T1000 (cell line): ENCODE measurements around the gene SCAF4.

Source experiments
- DNase-seq: peaks from one replicate; lab custom pipeline; 2025; ENCODE audit warnings: mixed read lengths; lab: John Stamatoyannopoulos, UW

SCAF4 gene

GRCh38 chr21:31713973-31714740 lies 17.8 kb downstream of the SCAF4 start:
- DNase-seq, result no peak

DNA sequence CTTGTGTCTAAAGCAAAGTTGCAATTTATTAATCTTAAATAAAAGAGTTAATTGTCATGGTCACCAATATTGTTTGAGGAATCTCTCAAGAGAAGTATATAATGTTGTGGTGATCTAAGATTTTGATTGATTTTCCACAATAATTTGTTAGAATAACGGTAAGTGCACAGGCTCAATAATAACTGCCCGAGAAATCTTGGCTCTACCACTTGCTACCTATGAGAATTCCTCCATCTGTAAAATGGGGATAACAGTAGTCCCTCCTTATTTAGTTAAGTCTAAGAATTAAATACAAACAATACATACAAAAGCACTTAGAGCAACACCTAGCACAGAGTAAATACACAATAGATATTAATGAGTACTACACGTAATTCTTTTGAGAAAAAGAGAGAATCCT lies 18.8 kb downstream of the SCAF4 start:
- no peak for DNase-seq

DNA sequence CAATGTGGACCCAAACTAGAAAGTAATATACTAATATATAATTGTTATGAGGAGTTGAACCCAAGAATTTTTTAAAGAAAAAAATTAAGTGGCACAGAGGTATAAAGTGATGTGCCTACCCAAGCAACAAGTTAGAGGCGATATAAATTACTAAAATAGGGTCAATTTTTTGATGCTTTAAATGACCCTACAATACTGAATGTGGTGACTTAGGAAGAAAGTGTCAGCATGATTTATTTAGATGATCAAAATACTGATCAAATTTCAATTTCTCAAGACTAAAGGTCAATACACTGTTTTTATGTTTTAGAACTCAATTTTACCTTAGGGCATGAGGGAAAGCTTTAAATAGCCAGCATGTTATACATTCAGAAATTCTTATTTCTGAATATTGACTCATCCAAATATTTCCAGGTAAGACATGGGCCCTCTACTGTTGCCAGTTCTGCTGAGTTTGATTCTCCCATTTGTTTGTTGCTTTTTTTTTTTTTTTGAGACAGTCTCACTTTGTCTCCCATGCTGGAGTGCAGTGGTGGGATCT lies 20.1 kb downstream of the SCAF4 start:
- DNase-seq, result no peak

- DNase-seq, result no peak
Measured at GRCh38 chr21:31711326-31711725, 20.6 kb downstream of the SCAF4 start.

- no peak for DNase-seq
Measured at GRCh38 chr21:31710586-31710985, 21.3 kb downstream of the SCAF4 start.

GRCh38 chr21:31708541-31708940 lies 23.4 kb downstream of the SCAF4 start:
- no peak for DNase-seq

GRCh38 chr21:31707499-31707898 lies 24.4 kb downstream of the SCAF4 start:
- DNase-seq, result no peak

- no peak for DNase-seq
Measured at GRCh38 chr21:31706562-31706961, 25.4 kb downstream of the SCAF4 start.

DNA sequence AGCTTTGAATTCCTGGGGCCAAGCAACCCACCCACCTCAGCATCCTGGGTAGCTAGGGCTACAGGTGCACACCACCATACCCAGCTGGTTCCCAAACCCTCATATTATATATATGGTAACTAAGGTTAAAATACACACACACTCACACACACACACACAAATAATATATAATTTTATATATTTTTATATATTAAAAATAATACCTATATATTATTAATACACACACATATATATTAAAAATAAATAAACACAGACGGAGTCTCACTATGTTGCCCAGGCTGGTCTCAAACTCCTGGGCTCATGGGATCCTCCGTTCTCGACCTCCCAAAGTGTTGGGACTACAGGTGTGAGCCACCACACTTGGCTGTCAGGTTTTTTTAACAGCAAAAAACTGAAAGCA lies 31.9 kb downstream of the SCAF4 start:
- no peak for DNase-seq

GRCh38 chr21:31698461-31698860 lies 33.5 kb downstream of the SCAF4 start:
- DNase-seq, result no peak

DNA sequence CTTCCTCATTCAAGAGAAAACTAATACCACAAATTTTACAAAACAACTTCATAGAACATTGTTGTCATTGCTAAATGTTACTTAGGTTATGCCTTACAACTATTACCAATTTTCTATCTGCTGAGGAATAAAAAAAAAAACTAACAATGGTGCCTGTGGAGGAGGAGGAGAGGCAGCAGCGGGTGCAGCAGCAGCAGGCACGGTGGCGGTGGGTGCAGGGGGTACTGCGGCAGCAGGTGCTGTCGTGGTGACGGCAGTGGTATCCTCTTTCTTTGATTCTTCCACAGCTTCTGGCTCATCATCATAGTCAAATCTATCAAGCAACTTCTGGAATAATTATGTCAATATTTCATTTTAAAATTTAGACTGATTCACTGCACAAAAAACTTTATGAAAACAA lies 35.5 kb downstream of the SCAF4 start:
- no peak for DNase-seq

GRCh38 chr21:31693222-31693621 lies 38.7 kb downstream of the SCAF4 start:
- no peak for DNase-seq

DNA sequence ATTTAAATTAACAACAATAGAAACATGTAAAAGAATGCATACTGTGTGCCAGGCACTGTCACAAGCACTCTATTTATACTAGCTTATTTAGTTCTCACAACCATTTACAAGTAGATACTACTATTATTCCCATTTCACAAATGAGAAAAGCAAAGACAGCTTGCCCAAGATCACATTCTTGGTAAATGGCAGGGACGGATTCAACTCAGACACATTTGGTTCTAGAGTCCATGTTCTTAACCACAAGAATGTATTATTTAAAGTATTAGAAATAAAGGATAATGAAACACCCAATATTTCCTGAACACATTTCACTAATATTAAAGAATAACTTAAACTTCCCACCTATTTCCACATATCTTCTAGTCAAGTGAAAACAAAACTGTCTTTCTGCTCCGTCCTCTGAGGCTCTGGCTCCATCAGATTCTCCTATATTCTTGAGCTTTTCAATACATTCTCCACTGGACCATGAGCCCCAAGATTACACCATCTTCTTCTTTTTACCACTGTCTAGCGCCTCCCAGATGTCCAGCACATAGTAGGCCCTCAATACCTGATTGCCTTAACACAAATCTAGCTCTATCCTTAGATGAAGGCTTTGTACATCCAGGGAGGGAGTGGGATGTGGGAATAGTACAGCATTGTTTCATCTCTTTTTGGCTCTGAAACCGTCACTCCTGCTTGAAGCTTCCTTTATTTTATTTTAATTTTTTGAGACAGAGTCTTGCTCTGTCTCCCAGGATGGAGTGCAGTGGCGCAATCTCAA lies 43.1 kb downstream of the SCAF4 start:
- DNase-seq, result no peak

GRCh38 chr21:31687108-31687507 lies 44.8 kb downstream of the SCAF4 start:
- DNase-seq, result no peak

DNA sequence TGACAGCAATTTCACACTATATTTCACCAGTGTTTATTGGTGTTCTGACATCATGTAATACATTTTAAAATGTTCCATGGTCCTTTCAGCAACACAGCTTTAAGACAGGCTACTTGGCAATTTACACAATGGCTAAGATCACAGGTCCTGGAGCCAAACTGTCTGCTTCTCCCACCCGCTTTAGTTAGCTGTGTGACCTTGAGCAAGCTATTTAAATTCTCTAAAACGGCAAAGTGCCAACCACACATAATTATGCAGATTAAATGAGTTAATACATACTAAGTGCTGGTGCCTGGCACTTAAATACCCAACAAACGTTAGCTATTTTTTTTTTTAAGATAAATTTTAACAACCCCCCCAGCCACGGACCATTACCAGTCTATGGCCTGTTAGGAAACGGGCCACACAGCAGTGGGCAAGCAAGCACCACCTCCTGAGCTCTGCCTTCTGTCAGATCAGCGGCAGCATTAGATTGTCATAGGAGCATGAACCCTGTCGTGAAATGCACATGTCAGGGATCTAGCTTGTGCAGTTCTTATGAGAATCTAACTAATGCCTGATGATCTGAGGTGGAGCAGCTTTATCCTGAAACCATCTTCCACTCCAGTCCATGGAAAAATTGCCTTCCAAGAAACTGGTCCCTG lies 45.5 kb downstream of the SCAF4 start:
- no peak for DNase-seq

DNA sequence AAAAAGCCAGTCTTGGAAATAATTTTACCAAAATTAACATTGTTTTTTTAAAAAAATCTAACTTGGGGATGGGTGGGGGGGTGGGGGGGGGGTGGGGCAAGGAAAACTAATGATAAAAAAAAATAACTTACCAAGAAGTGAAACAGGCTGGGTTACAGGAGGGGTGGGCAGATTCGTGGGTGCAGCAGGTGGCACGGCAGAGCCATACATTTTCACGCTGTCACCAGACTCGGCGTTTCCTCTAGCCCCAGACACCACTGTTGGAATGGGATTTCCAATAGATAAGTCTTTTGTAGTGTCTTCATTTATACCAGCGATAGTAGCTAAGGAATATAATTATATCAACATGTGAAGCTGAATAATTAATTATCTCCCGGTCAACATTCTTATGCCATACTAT lies 47.0 kb downstream of the SCAF4 start:
- no peak for DNase-seq

DNA sequence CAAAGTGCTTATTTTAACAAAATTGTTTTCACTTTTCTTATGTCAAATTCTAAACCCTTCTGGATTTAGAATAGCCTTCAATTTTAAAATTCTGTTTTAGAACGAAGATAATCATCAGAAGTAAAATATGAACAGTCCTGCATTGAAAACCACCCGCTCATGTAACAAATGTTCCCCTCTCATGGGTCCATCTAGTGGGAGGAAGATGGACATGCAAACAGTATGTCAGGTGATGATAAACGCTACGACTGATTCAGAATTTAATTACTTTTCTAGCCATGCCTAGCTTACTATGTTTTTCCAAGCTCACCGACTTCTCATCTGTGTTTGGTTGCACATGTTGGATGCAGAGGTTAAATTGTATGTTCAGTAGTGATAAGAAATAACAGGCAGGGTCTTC lies 48.9 kb downstream of the SCAF4 start:
- DNase-seq, result no peak

- no peak for DNase-seq
Measured at GRCh38 chr21:31682620-31683019, 49.3 kb downstream of the SCAF4 start.

- DNase-seq, result no peak
Measured at GRCh38 chr21:31678478-31678877, 53.4 kb downstream of the SCAF4 start.

GRCh38 chr21:31677047-31677446 lies 54.9 kb downstream of the SCAF4 start:
- no peak for DNase-seq

- no peak for DNase-seq
Measured at GRCh38 chr21:31675960-31676359, 56.0 kb downstream of the SCAF4 start.

DNA sequence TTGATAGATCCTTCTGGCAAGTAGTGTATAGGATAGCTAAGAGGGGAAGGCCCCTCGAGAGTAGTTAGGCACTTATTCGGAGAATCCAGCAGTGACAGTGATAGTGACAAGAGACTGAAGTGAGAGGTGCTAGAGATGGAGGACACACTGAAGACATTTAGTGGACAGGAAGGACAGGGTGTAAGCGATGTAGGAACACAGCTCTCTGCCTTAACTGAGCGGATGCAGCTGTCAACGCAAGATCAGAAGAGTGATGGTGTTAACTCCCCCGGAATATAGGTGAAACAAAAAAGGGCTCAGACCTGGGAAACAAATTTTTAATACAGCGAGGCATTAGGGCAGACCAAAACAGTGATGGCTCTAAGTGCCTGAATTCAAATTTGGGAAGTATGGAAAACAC lies 56.6 kb downstream of the SCAF4 start:
- no peak for DNase-seq
